Activated T-helper 9 cell treated with anti-CD3 and anti-CD28 coated beads, Interleukin-2, amount 50 U/mL, for 16 hours (primary cell): ENCODE measurements around the gene KRTAP11-1.
A peak's percentile ranks its signal among the peaks of the same experiment; 100 is the strongest.

Source experiments
- DNase-seq: peaks from one replicate; pipeline ENCODE4 v3.0.0-alpha.2; 2020; ENCODE audit warnings: low read depth

KRTAP11-1 gene

GRCh38 chr21:30881480-30881879 is at the start of gene KRTAP11-1:
Gene KRTAP11-1, minus strand, starts transcription at chr21:30881580. Its CDS starts 56 bp downstream, at chr21:30881524.
- DNase-seq = no peak

GRCh38 chr21:30924146-30924700 is 42.8 kb upstream of the KRTAP11-1 start:
- no peak for DNase-seq

GRCh38 chr21:30921129-30921528 is 39.7 kb upstream of the KRTAP11-1 start:
- DNase-seq = no peak

GRCh38 chr21:30917557-30917956 is 36.2 kb upstream of the KRTAP11-1 start:
- no peak for DNase-seq

- DNase-seq = no peak
Observed at GRCh38 chr21:30900881-30901280, 19.5 kb upstream of the KRTAP11-1 start.

- no peak for DNase-seq
Observed at GRCh38 chr21:30882866-30883597, 1.7 kb upstream of the KRTAP11-1 start.

- no peak for DNase-seq
Observed at GRCh38 chr21:30880914-30881313, 466 bp downstream of the KRTAP11-1 start.

- DNase-seq = no peak
Observed at GRCh38 chr21:30874526-30874925, 6.9 kb downstream of the KRTAP11-1 start.

GRCh38 chr21:30847627-30848500 is 33.5 kb downstream of the KRTAP11-1 start:
- DNase-seq = no peak

- DNase-seq = no peak
Observed at GRCh38 chr21:30842990-30843389, 38.4 kb downstream of the KRTAP11-1 start.

- DNase-seq = no peak
Observed at GRCh38 chr21:30839304-30839703, 42.1 kb downstream of the KRTAP11-1 start.

- no peak for DNase-seq
Observed at GRCh38 chr21:30838536-30838935, 42.8 kb downstream of the KRTAP11-1 start.

- DNase-seq = peak; percentile 2
Observed at GRCh38 chr21:30831194-30831765, 50.1 kb downstream of the KRTAP11-1 start.
